Posterior vena cava (tissue), 2 donors: ENCODE results near the gene PPP2R1B. TPM values are rescaled to one million over a fixed set of nuclear protein-coding genes. Genes with fewer than 3 reads are reported as not detected.

Experiments used
- total RNA-seq, 2 donors: library from RNA; stranded (reverse); fragmentation: NEBNext Ultra II Directional; extraction: Animal tissue kit (Norgen Biotek cat#: 25700); gene quantifications; one replicate each; pipeline ENCODE4 v1.2.1, GENCODE V29; 2021
- donor health status: DM: yes; HTN: yes; CAD: no.
- donor health status: DM: yes; HTN: yes; CAD: no.

PPP2R1B gene
- total RNA-seq, 2 donors from 2014 or later = 16.7 to 22.5 TPM

Other genes with a start within 250 kb of the PPP2R1B start
- 10 to 100 TPM in 1 of 2 donors, 1 to 10 TPM in 1; 8.7 to 15.0 TPM for gene LAYN, start 225.7 kb downstream of the PPP2R1B start, total RNA-seq
- gene SIK2, start 163.9 kb downstream of the PPP2R1B start, total RNA-seq = 10 to 100 TPM; 22.7 to 26.1 TPM
- gene ALG9, start 105.2 kb upstream of the PPP2R1B start, total RNA-seq = 10 to 100 TPM; 21.8 to 23.8 TPM
- 1 to 10 TPM; 1.3 to 1.8 TPM for gene FDXACB1, start 112.8 kb upstream of the PPP2R1B start, total RNA-seq
- 1 to 10 TPM; 9.0 to 9.2 TPM for gene CFAP68, start 113.2 kb upstream of the PPP2R1B start, total RNA-seq
- 100 to 1,000 TPM; 527 to 713 TPM for gene CRYAB, start 145.4 kb upstream of the PPP2R1B start, total RNA-seq
- 10 to 100 TPM; 11.6 to 16.5 TPM for gene HSPB2, start 146.3 kb upstream of the PPP2R1B start, total RNA-seq
- gene C11orf52, start 152.5 kb upstream of the PPP2R1B start, total RNA-seq = 1 to 10 TPM; 1.6 to 1.7 TPM
- 10 to 100 TPM; 40.5 to 44.5 TPM for gene DIXDC1, start 171.0 kb upstream of the PPP2R1B start, total RNA-seq